Measurements from ENCODE around the gene SLC35B1.

DNA sequence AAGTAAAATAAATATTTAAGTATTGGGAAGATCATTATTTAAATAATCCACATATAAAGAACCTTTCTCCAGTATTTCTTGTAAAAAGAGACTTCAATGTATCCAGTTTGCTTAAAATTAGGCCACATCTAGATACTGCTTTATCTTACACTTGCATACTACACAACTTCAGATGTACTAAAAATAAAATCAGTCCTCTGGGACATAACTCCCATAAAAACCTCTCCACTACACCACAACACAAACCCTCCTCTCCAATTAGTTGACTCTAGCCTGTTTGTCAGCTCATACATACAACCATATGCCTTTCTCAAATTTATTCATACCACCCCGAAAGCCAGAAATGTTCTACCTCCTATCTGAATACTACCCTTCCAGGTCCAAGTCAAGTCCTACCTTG, 51.5 kb downstream of the SLC35B1 start:
- TF ChIP-seq, protein P1, sequence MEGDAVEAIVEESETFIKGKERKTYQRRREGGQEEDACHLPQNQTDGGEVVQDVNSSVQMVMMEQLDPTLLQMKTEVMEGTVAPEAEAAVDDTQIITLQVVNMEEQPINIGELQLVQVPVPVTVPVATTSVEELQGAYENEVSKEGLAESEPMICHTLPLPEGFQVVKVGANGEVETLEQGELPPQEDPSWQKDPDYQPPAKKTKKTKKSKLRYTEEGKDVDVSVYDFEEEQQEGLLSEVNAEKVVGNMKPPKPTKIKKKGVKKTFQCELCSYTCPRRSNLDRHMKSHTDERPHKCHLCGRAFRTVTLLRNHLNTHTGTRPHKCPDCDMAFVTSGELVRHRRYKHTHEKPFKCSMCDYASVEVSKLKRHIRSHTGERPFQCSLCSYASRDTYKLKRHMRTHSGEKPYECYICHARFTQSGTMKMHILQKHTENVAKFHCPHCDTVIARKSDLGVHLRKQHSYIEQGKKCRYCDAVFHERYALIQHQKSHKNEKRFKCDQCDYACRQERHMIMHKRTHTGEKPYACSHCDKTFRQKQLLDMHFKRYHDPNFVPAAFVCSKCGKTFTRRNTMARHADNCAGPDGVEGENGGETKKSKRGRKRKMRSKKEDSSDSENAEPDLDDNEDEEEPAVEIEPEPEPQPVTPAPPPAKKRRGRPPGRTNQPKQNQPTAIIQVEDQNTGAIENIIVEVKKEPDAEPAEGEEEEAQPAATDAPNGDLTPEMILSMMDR (IDR thresholded peaks at IDR 0.05): no peak
- TF ChIP-seq POLR2A (IDR thresholded peaks at IDR 0.05): no peak
